Upper lobe of left lung (tissue), 4 donors: Measurements from ENCODE around the gene AMELX.

Experiments used
- CTCF ChIP-seq, 6 experiments: fragments of 450-650 bp in 4 of 6; fragments of 200-600 bp in 2 of 6; sonication (generic) in 2 of 6; IDR thresholded peaks; one replicate each; pipeline ENCODE4 v1.5.1; 2016 to 2019; ENCODE audit warnings: antibody characterized with exemption in 6 of 6
- POLR2AphosphoS5 ChIP-seq, 2 donors: sonication (generic); formaldehyde crosslinking; IDR thresholded peaks; one replicate each; pipeline ENCODE4 v1.5.1; 2017; ENCODE audit warnings: antibody characterized with exemption in 2 of 2

GRCh38 chrX:11273544-11273943 lies 19.7 kb upstream of the AMELX start:
- TF ChIP-seq POLR2AphosphoS5 (IDR thresholded peaks at IDR 0.05) (no peak), CTCF (IDR thresholded peaks at IDR 0.05) (no peak)
